Measurements from ENCODE around the gene NCOA7.

DNA sequence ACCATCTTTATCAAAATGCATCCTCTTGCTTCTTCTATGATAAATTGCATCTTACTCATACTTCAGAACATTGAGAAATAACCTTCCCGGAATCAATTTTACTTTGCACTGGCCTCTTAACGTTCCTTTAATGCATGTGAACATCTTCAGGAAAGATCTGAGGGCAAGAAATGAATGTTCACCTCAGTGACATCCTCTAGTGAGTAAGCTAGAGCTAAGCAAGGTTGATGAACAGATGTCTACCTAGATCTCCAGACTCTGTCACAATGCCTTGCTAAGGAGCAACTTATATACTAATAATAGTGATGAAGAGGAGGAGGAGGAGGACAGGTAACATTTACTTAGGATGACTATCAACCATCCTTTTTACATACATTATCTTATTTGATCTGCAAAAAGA, 149.0 kb downstream of the NCOA7 start:
- no peak for TF ChIP-seq MAFK (IDR thresholded peaks at IDR 0.05; ENCODE audit: low read length)
- TF ChIP-seq, protein P1, sequence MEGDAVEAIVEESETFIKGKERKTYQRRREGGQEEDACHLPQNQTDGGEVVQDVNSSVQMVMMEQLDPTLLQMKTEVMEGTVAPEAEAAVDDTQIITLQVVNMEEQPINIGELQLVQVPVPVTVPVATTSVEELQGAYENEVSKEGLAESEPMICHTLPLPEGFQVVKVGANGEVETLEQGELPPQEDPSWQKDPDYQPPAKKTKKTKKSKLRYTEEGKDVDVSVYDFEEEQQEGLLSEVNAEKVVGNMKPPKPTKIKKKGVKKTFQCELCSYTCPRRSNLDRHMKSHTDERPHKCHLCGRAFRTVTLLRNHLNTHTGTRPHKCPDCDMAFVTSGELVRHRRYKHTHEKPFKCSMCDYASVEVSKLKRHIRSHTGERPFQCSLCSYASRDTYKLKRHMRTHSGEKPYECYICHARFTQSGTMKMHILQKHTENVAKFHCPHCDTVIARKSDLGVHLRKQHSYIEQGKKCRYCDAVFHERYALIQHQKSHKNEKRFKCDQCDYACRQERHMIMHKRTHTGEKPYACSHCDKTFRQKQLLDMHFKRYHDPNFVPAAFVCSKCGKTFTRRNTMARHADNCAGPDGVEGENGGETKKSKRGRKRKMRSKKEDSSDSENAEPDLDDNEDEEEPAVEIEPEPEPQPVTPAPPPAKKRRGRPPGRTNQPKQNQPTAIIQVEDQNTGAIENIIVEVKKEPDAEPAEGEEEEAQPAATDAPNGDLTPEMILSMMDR (IDR thresholded peaks at IDR 0.05 in 2 of 3, conservative IDR thresholded peaks at IDR 0.05 in 1 of 3; ENCODE audit: insufficient read depth in 2 of 3, low read depth in 1 of 3, low read length in 3 of 3), result no peak
- no peak for TF ChIP-seq MEF2A (IDR thresholded peaks at IDR 0.05; ENCODE audit: control insufficient read depth, low read depth, low read length)
- no peak for TF ChIP-seq ZC3H11A (IDR thresholded peaks at IDR 0.05; ENCODE audit: low read depth, low read length)
- no peak for TF ChIP-seq POLR2AphosphoS2 (IDR thresholded peaks at IDR 0.05; ENCODE audit: low read length)
- TF ChIP-seq PRPF4 (IDR thresholded peaks at IDR 0.05; ENCODE audit: insufficient read depth, low read depth, low read length, poor library complexity, severe bottlenecking), result no peak
- TF ChIP-seq, protein P2, sequence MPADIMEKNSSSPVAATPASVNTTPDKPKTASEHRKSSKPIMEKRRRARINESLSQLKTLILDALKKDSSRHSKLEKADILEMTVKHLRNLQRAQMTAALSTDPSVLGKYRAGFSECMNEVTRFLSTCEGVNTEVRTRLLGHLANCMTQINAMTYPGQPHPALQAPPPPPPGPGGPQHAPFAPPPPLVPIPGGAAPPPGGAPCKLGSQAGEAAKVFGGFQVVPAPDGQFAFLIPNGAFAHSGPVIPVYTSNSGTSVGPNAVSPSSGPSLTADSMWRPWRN (IDR thresholded peaks at IDR 0.05; ENCODE audit: low read depth), result no peak
- TF ChIP-seq RNF219 (CRISPR knock-in tag; IDR thresholded peaks at IDR 0.05), result no peak
- no peak for TF ChIP-seq HMG20A (CRISPR knock-in tag; conservative IDR thresholded peaks at IDR 0.05)
- TF ChIP-seq HIVEP1 (CRISPR knock-in tag; IDR thresholded peaks at IDR 0.05), result no peak
- no peak for TF ChIP-seq ZBTB1 (CRISPR knock-in tag; IDR thresholded peaks at IDR 0.05; ENCODE audit: borderline replicate concordance, low read depth)
- no peak for TF ChIP-seq ZNF24 (IDR thresholded peaks at IDR 0.05)
